DMS114 treated with DMSO at 0.1 percent for 48 hours (cell line): ENCODE data around the gene AGGF1.
"Not testable (repeated sequence)": the region's sequence is repeated elsewhere in the genome, so short reads cannot be mapped to it uniquely, and the experiment has no call there.

Experiments
- DNase-seq: peaks from one replicate; lab custom pipeline; 2025; ENCODE audit not compliant: unreplicated experiment; lab: John Stamatoyannopoulos, UW

Gene AGGF1

GRCh38 chr5:77024490-77024889 is 5.7 kb upstream of the AGGF1 start:
- DNase-seq = no peak

- no peak for DNase-seq
These were observed 1.4 kb upstream of the AGGF1 start for GRCh38 chr5:77028631-77029375.

- DNase-seq = no peak
These were observed 773 bp upstream of the AGGF1 start for GRCh38 chr5:77029376-77029885.

GRCh38 chr5:77031891-77032290 is 1.7 kb downstream of the AGGF1 start:
- DNase-seq = no peak

- no peak for DNase-seq
These were observed 2.4 kb downstream of the AGGF1 start for GRCh38 chr5:77032635-77033034.

GRCh38 chr5:77033338-77033737 is 3.1 kb downstream of the AGGF1 start:
- DNase-seq = no peak

GRCh38 chr5:77035950-77036349 is 5.7 kb downstream of the AGGF1 start:
- DNase-seq = no peak

- DNase-seq = no peak
These were observed 16.3 kb downstream of the AGGF1 start for GRCh38 chr5:77046416-77047073.

- DNase-seq = no peak
These were observed 33.8 kb downstream of the AGGF1 start for GRCh38 chr5:77064040-77064439.

GRCh38 chr5:77065256-77065655 is 35.1 kb downstream of the AGGF1 start:
- no peak for DNase-seq

- DNase-seq = no peak
These were observed 36.0 kb downstream of the AGGF1 start for GRCh38 chr5:77066184-77066583.

GRCh38 chr5:77066823-77067442 is 36.7 kb downstream of the AGGF1 start:
- no peak for DNase-seq

- DNase-seq = no peak
These were observed 43.5 kb downstream of the AGGF1 start for GRCh38 chr5:77073667-77074066.

- DNase-seq = no peak
These were observed 44.5 kb downstream of the AGGF1 start for GRCh38 chr5:77074745-77075144.

- DNase-seq = peak; percentile 26
These were observed 47.0 kb downstream of the AGGF1 start for GRCh38 chr5:77076961-77077828.

GRCh38 chr5:77077829-77078176 is 47.6 kb downstream of the AGGF1 start:
- no peak for DNase-seq

- not testable (repeated sequence) for DNase-seq
These were observed 50.3 kb downstream of the AGGF1 start for GRCh38 chr5:77080479-77080878.

GRCh38 chr5:77080905-77081304 is 50.7 kb downstream of the AGGF1 start:
- no peak for DNase-seq

- no peak for DNase-seq
These were observed 52.1 kb downstream of the AGGF1 start for GRCh38 chr5:77082280-77082679.

- DNase-seq = no peak
These were observed 52.9 kb downstream of the AGGF1 start for GRCh38 chr5:77083088-77083487.

GRCh38 chr5:77086368-77086688 is 56.1 kb downstream of the AGGF1 start:
- DNase-seq = no peak
